Activated T-cell treated with anti-CD3 and anti-CD28 coated beads for 1 hour (primary cell): ENCODE results near the gene TMEM259.

Source experiments
- DNase-seq: peaks from one replicate; pipeline ENCODE4 v3.0.0-alpha.2; 2020; ENCODE audit warnings: low read depth

TMEM259 gene

GRCh38 chr19:1020868-1021425 is at the start of gene TMEM259:
TSS of gene TMEM259 (minus strand) at chr19:1021123. CDS start at chr19:1020996, 127 bp downstream.
- peak; percentile 97 for DNase-seq

GRCh38 chr19:1070576-1070930 is 49.6 kb upstream of the TMEM259 start:
- DNase-seq = no peak

- DNase-seq = peak; percentile 63
Observed at GRCh38 chr19:1069009-1069779, 48.3 kb upstream of the TMEM259 start.

GRCh38 chr19:1068009-1069001 is 47.4 kb upstream of the TMEM259 start:
- peak; percentile 70 for DNase-seq

- peak; percentile 55 for DNase-seq
Observed at GRCh38 chr19:1067341-1067957, 46.5 kb upstream of the TMEM259 start.

- DNase-seq = peak; percentile 78
Observed at GRCh38 chr19:1066748-1067340, 45.9 kb upstream of the TMEM259 start, which contains the start of gene ARHGAP45. TSS of gene ARHGAP45 (plus strand) at chr19:1067167. CDS start at chr19:1067406, 239 bp downstream.

GRCh38 chr19:1066251-1066747 is 45.4 kb upstream of the TMEM259 start:
- DNase-seq = no peak

GRCh38 chr19:1065606-1066109 is 44.7 kb upstream of the TMEM259 start:
- no peak for DNase-seq

- DNase-seq = peak; percentile 60
Observed at GRCh38 chr19:1064661-1065605, 44.0 kb upstream of the TMEM259 start.

- DNase-seq = no peak
Observed at GRCh38 chr19:1063909-1064660, 43.2 kb upstream of the TMEM259 start.

GRCh38 chr19:1063030-1063908 is 42.3 kb upstream of the TMEM259 start:
- no peak for DNase-seq

- DNase-seq = no peak
Observed at GRCh38 chr19:1062387-1063029, 41.6 kb upstream of the TMEM259 start.

GRCh38 chr19:1061987-1062386 is 41.1 kb upstream of the TMEM259 start:
- DNase-seq = no peak

- DNase-seq = no peak
Observed at GRCh38 chr19:1060689-1061088, 39.8 kb upstream of the TMEM259 start.

GRCh38 chr19:1058112-1058511 is 37.2 kb upstream of the TMEM259 start:
- no peak for DNase-seq

- no peak for DNase-seq
Observed at GRCh38 chr19:1057176-1057855, 36.4 kb upstream of the TMEM259 start.
